OCI-LY7 (cell line): Measurements from ENCODE around the gene KCNK13. TPM values are rescaled to one million over a fixed set of nuclear protein-coding genes. Genes with fewer than 3 reads are reported as not detected.

Experiments
- BruUV-seq: library from RNA; stranded (reverse); fragments of 400-500 nt; replicated peaks from 2 replicates; lab custom pipeline; 2021; lab: Mats Ljungman, UMichigan
- CTCF ChIA-PET: fragments of 300-600 bp; sonication (Branson Sonifier 250); formaldehyde crosslinking; loops from one replicate; lab custom pipeline; 2022; ENCODE audit warnings: antibody characterized with exemption; ENCODE audit not compliant: unreplicated experiment; lab: Charles Lee
- POLR2A ChIA-PET: fragments of 300-600 bp; sonication (Branson Sonifier 250); formaldehyde crosslinking; loops from one replicate; lab custom pipeline; 2022; ENCODE audit warnings: antibody characterized with exemption; lab: Charles Lee
- DNase-seq: peaks from one replicate; pipeline ENCODE4 v3.0.0-alpha.2; 2015; ENCODE audit warnings: low spot score
- H2AFZ ChIP-seq: fragments of 200-600 bp; sonication (generic), shearing (Covaris generic); 2 replicates; pipeline ENCODE4 v1.6.1; 2014; ENCODE audit warnings: mild to moderate bottlenecking, antibody characterized with exemption, low read length, moderate library complexity
- H3K27ac ChIP-seq: fragments of 200-600 bp; sonication (generic); 2 replicates; pipeline ENCODE4 v1.5.1; 2014; ENCODE audit warnings: mixed run types, low read depth, mild to moderate bottlenecking, moderate library complexity, low read length, inconsistent platforms; ENCODE audit not compliant: poor library complexity, severe bottlenecking
- H3K36me3 ChIP-seq: fragments of 200-600 bp; sonication (generic); 2 replicates; pipeline ENCODE4 v1.6.1; 2014; ENCODE audit warnings: mild to moderate bottlenecking, antibody characterized with exemption, low read length, moderate library complexity, mixed read lengths; ENCODE audit not compliant: insufficient read depth
- H3K4me1 ChIP-seq: fragments of 200-600 bp; sonication (generic); 2 replicates; pipeline ENCODE4 v1.5.1; 2014; ENCODE audit warnings: mild to moderate bottlenecking, low read length; ENCODE audit not compliant: insufficient read depth, poor library complexity, severe bottlenecking
- H3K4me2 ChIP-seq: fragments of 200-600 bp; sonication (generic); 2 replicates; pipeline ENCODE4 v1.6.1; 2014; ENCODE audit warnings: mild to moderate bottlenecking, low read length
- H3K4me3 ChIP-seq: fragments of 200-600 bp; sonication (generic); 2 replicates; pipeline ENCODE4 v1.5.1; 2014; ENCODE audit warnings: mild to moderate bottlenecking, low read depth, low read length; ENCODE audit not compliant: poor library complexity, severe bottlenecking
- H3K79me2 ChIP-seq: fragments of 200-600 bp; sonication (generic); 2 replicates; pipeline ENCODE4 v1.6.1; 2016; ENCODE audit warnings: low read depth, mild to moderate bottlenecking, low read length, moderate library complexity, mixed read lengths; ENCODE audit not compliant: insufficient read depth
- H3K9me2 ChIP-seq: fragments of 200-600 bp; sonication (generic); 2 replicates; pipeline ENCODE4 v1.6.1; 2016; ENCODE audit warnings: mild to moderate bottlenecking, low read length, mixed read lengths; ENCODE audit not compliant: insufficient read depth
- H3K9me3 ChIP-seq: fragments of 200-600 bp; sonication (generic); 2 replicates; pipeline ENCODE4 v1.6.1; 2014; ENCODE audit warnings: mild to moderate bottlenecking, mixed run types, low read length, mixed read lengths
- H4K20me1 ChIP-seq: fragments of 200-600 bp; sonication (generic); 2 replicates; pipeline ENCODE4 v1.6.1; 2014; ENCODE audit warnings: mild to moderate bottlenecking, antibody characterized with exemption, low read length, moderate library complexity, mixed read lengths; ENCODE audit not compliant: insufficient read depth
- EZH2phosphoT487 ChIP-seq: fragments of 200-600 bp; sonication (generic); IDR thresholded peaks from 2 replicates; pipeline ENCODE4 v1.6.1; 2018; ENCODE audit warnings: low read depth, borderline replicate concordance, mild to moderate bottlenecking, mixed run types, antibody characterized with exemption, low read length, moderate library complexity, mixed read lengths
- intact Hi-C: fragments of 100-400 bp; cut with micrococcal nuclease; formaldehyde crosslinking; loops from one replicate; pipeline ENCODE4 v1.10.0; 2022; ENCODE audit not compliant: unreplicated experiment
- total RNA-seq, 2 experiments: library from RNA; depleted of rRNA in 1 of 2; stranded (reverse); fragments of >200 nt in 1 of 2; shearing (Covaris generic) in 1 of 2; gene quantifications; 2 replicates each; pipeline ENCODE4 v1.2.3, GENCODE V29; 2014 to 2022
- TF ChIP-seq, protein P1 (sequence below): fragments of 200-600 bp; sonication (generic); conservative IDR thresholded peaks from 2 replicates; pipeline ENCODE4 v1.5.1; 2014; ENCODE audit warnings: mild to moderate bottlenecking, antibody characterized with exemption, low read length, moderate library complexity, mixed read lengths

KCNK13 gene
- total RNA-seq, 2 experiments from 2014 or later = not detected

- H2AFZ ChIP-seq = no peak overlapping the region
- no peaks in the 10 kb centered on the region for H3K79me2 ChIP-seq
- ChIA-PET POLR2A (interaction anchor here (0.6 kb wide), 1 partner anchor 338 kb away, joined by 3 read pairs; no protein-coding TSS in a partner anchor), CTCF (no interaction called here)
- no peaks in the 10 kb centered on the region for H3K36me3 ChIP-seq
- H3K9me2 ChIP-seq = no peaks in the 10 kb centered on the region
- no peak for TF ChIP-seq EZH2phosphoT487
- TF ChIP-seq, protein P1, sequence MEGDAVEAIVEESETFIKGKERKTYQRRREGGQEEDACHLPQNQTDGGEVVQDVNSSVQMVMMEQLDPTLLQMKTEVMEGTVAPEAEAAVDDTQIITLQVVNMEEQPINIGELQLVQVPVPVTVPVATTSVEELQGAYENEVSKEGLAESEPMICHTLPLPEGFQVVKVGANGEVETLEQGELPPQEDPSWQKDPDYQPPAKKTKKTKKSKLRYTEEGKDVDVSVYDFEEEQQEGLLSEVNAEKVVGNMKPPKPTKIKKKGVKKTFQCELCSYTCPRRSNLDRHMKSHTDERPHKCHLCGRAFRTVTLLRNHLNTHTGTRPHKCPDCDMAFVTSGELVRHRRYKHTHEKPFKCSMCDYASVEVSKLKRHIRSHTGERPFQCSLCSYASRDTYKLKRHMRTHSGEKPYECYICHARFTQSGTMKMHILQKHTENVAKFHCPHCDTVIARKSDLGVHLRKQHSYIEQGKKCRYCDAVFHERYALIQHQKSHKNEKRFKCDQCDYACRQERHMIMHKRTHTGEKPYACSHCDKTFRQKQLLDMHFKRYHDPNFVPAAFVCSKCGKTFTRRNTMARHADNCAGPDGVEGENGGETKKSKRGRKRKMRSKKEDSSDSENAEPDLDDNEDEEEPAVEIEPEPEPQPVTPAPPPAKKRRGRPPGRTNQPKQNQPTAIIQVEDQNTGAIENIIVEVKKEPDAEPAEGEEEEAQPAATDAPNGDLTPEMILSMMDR = no peak
- intact Hi-C loops = no loop called here
- H3K27ac ChIP-seq = no peak overlapping the region
- no peak overlapping the region for H3K4me3 ChIP-seq
- no TSS peak for BruUV-seq
- no peaks in the 10 kb centered on the region for H4K20me1 ChIP-seq
- no peak overlapping the region for H3K4me2 ChIP-seq
- no peaks in the 10 kb centered on the region for H3K9me3 ChIP-seq
- DNase-seq = no peak
- H3K4me1 ChIP-seq = no peaks in the 10 kb centered on the region
Measured at GRCh38 chr14:90140298-90140955, 78.6 kb downstream of the KCNK13 start.

GRCh38 chr14:90140956-90141316 is 79.1 kb downstream of the KCNK13 start:
- H3K79me2 ChIP-seq = no peaks in the 10 kb centered on the region
- H3K27ac ChIP-seq = no peak overlapping the region
- no peaks in the 10 kb centered on the region for H4K20me1 ChIP-seq
- no peaks in the 10 kb centered on the region for H3K9me3 ChIP-seq
- CTCF ChIA-PET = no interaction called here
- no peaks in the 10 kb centered on the region for H3K9me2 ChIP-seq
- H2AFZ ChIP-seq = no peak overlapping the region
- H3K4me1 ChIP-seq = no peaks in the 10 kb centered on the region
- no peak for DNase-seq
- no peak overlapping the region for H3K4me2 ChIP-seq
- H3K4me3 ChIP-seq = no peak overlapping the region
- POLR2A ChIA-PET = interaction anchor here (0.6 kb wide), 1 partner anchor 337 kb away, joined by 3 read pairs; no protein-coding TSS in a partner anchor
- intact Hi-C loops = no loop called here
- TF ChIP-seq, protein P1 = no peak
- no peak for TF ChIP-seq EZH2phosphoT487
- no peaks in the 10 kb centered on the region for H3K36me3 ChIP-seq
- BruUV-seq = no TSS peak

DNA sequence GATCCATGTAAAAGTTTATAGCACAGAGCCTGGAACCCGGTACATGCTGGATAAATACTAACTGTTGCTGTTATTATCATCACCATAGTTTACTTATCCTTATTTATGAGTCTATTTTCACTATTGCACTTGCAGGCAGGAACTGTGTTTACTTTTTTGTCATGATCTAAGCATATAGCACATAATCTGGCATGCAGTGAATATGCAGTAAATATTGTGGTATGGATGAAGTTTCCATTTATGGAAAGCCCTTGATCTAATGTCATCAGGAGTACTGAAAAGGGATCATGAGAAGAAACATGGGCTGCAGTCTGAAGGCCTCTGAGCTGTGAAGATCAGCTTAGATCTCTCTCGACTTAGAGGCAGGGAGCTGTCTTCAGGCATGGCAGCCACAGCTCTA is 91.6 kb downstream of the KCNK13 start:
- CTCF ChIA-PET = no interaction called here

More for the DNA sequence above, 91.6 kb downstream of the KCNK13 start:
- intact Hi-C loops = no loop called here
- no TSS peak for BruUV-seq
- Histone ChIP-seq H4K20me1 (no peaks in the 10 kb centered on the region), H3K9me3 (no peaks in the 10 kb centered on the region; the same call in 1 of the 2 replicates), H2AFZ (no peak overlapping the region), H3K4me3 (no peak overlapping the region), H3K27ac (no peak overlapping the region), H3K79me2 (no peaks in the 10 kb centered on the region), H3K36me3 (no peaks in the 10 kb centered on the region), H3K9me2 (no peaks in the 10 kb centered on the region), H3K4me2 (no peak overlapping the region), H3K4me1 (no peaks in the 10 kb centered on the region)
- DNase-seq = no peak
- TF ChIP-seq EZH2phosphoT487 = no peak
- POLR2A ChIA-PET = no interaction called here
